ENCODE data around the gene SUGCT. TPM values are rescaled to one million over a fixed set of nuclear protein-coding genes. Genes with fewer than 3 reads are reported as not detected.

Gene SUGCT
- total RNA-seq, 2 experiments from 2014 or later = 1.2 to 1.9 TPM

DNA sequence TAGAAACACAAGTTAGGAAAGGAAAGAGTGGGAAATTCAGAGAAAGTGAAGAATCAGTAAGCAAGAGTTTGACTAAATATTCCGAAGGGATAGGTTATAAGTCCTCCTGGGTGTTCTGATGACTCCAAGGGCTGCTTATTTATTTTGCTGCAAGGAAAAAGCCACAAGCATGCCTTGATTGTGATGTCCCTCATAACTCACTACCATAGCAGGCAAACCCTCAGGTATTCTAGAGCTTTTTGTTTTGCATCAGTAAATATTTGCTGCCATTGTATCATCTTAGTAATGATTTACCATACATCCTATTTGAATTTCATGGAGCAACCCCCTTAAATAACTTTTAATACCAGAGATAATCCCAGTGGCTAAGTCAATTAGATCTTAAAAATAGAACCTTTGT is 688.1 kb downstream of the SUGCT start:
- ChIA-PET CTCF (interaction anchor here (0.5 kb wide), 1 partner anchor 11 kb away, joined by 3 read pairs; no protein-coding TSS in a partner anchor), POLR2A (no interaction called here)
- peaks cover 8% of the 10 kb centered on the region for H3K9me3 Mint-ChIP-seq (ENCODE audit: low read depth)

DNA sequence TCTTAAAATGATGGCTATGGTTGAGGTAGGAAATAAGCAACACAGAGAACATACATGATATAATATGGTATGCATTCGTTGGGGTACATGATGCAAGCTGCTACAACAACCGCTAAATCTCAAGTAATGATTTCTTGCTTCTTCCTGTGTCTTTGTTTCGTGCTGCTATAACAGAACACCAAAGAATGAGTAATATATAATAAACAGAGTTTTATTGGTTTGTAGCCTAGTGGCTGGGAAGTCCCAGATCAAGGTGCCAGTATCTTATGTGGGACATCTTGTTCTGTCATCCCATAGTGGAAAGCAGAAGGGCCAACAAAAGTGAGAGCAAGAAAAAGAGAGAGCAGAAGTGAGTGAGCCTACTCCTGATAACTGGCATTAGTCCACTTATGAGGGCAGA is 689.7 kb downstream of the SUGCT start:
- Mint-ChIP-seq H3K9me3 (ENCODE audit: low read depth) (peaks cover 5% of the 10 kb centered on the region), H3K27ac (no peak overlapping the region), H3K36me3 (ENCODE audit: low read depth) (no peaks in the 10 kb centered on the region), H3K4me3 (no peak overlapping the region), H3K4me1 (no peaks in the 10 kb centered on the region), H3K27me3 (no peaks in the 10 kb centered on the region)
- DNase-seq (no peak), ATAC-seq (no peak)
- CTCF ChIA-PET = no interaction called here
- intact Hi-C loops (cut with DNase I, micrococcal nuclease) = no loop called here
- POLR2A ChIA-PET = no interaction called here

More for the DNA sequence above, 688.1 kb downstream of the SUGCT start:
- Mint-ChIP-seq H3K27ac (no peak overlapping the region), H3K27me3 (no peaks in the 10 kb centered on the region), H3K36me3 (ENCODE audit: low read depth) (no peaks in the 10 kb centered on the region), H3K4me3 (no peak overlapping the region), H3K4me1 (no peaks in the 10 kb centered on the region)
- intact Hi-C loops (cut with DNase I, micrococcal nuclease) = no loop called here
- no peak for ATAC-seq
- DNase-seq = no peak

DNA sequence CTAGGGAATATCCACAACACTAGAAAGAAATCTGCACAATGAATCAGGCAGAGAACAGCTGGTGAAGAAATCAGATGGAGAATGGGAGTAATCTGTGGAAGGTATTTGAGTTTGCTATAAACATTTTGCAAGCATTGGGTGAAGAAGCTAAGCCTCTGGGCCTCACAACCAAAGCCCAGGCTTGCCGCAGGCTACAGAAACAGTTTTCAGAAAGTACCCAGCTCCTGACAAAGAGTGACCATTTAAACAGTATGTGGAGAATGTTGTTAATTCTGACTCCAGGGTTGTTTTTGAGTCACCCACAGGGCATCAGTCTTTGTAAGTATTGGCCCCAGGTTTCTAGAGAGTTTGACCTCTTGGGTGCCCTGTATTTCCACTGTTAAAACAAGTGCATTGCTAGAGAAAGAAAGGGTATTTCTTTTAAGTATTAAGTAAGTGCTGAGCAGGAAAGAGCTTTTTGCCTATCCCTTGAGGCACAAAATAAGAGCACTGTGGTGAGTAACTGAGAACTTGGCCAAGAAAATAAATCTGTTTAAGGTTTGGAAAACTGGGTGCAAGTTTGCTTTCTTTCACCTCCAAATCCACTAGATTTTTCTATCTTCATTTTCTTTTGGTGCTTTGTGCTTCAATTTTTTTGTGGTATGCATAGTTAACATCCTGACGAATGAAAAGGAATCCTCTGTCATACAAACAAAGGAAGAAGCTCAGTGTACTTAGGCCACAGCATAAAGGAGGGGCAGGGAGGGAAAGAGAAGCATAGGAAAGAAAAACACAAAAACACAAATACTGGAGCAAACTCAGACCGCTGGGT is 691.8 kb downstream of the SUGCT start:
- Mint-ChIP-seq H3K36me3 (ENCODE audit: low read depth) (no peaks in the 10 kb centered on the region), H3K27ac (no peak overlapping the region), H3K27me3 (no peaks in the 10 kb centered on the region), H3K4me1 (no peaks in the 10 kb centered on the region), H3K4me3 (no peak overlapping the region), H3K9me3 (ENCODE audit: low read depth) (peaks cover 3% of the 10 kb centered on the region)
- POLR2A ChIA-PET = no interaction called here
- CTCF ChIA-PET = interaction anchor here (0.6 kb wide), 1 partner anchor 565 kb away, joined by 3 read pairs; no protein-coding TSS in a partner anchor
- intact Hi-C loops (cut with DNase I, micrococcal nuclease) = no loop called here
- DNase-seq (no peak), ATAC-seq (no peak)

DNA sequence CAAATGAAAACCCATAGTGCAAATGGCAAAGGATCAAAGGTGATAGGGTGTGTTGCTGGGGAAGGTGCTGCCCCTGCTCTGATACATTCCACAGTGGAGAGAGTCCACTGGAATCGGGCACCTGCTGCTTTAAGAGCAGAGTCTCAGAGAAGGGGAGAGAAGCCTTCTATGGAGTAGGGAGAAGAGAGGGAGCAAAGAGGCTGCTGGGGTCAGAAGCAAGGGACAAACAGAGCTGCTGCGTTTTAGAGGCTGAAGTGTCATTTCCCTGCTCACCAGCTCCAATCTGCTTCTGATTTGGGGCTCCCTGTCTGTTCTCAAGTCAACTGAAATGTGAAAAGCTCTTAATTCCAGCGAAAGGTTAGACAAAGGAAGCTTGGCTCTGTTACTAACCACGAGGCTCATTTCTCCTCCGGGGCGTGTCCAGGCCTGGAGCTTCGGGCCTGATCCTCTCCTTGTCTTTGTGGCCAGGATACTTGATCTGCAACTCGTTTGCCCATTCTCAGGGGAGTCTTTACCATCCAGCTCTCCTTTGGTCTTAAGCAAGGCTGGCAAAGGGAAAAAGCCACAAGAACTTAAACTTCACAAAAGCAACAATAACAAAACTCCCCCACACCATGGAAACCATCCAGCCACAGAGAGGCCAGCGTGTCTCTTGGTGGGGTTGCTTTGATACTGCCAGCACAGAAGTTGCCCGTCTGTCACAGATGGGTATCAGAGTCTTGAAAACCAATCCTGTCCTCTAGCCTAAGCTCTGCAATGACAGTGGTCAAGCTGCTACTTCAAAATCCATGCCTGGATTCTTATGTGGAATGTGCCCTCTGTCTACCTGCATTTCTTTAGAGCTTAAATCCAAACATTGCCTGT is 692.6 kb downstream of the SUGCT start:
- H3K4me3 Mint-ChIP-seq = no peak overlapping the region
- no peaks in the 10 kb centered on the region for H3K36me3 Mint-ChIP-seq (ENCODE audit: low read depth)
- peaks cover 2% of the 10 kb centered on the region for H3K9me3 Mint-ChIP-seq (ENCODE audit: low read depth)
- no peak overlapping the region for H3K27ac Mint-ChIP-seq
- ChIA-PET CTCF (interaction anchor here (0.6 kb wide), 1 partner anchor 38 kb away, joined by 3 read pairs; no protein-coding TSS in a partner anchor), POLR2A (no interaction called here)
- H3K4me1 Mint-ChIP-seq = no peaks in the 10 kb centered on the region
- ATAC-seq (no peak), DNase-seq (no peak)
- no peaks in the 10 kb centered on the region for H3K27me3 Mint-ChIP-seq
- intact Hi-C loops (cut with DNase I, micrococcal nuclease) = no loop called here

DNA sequence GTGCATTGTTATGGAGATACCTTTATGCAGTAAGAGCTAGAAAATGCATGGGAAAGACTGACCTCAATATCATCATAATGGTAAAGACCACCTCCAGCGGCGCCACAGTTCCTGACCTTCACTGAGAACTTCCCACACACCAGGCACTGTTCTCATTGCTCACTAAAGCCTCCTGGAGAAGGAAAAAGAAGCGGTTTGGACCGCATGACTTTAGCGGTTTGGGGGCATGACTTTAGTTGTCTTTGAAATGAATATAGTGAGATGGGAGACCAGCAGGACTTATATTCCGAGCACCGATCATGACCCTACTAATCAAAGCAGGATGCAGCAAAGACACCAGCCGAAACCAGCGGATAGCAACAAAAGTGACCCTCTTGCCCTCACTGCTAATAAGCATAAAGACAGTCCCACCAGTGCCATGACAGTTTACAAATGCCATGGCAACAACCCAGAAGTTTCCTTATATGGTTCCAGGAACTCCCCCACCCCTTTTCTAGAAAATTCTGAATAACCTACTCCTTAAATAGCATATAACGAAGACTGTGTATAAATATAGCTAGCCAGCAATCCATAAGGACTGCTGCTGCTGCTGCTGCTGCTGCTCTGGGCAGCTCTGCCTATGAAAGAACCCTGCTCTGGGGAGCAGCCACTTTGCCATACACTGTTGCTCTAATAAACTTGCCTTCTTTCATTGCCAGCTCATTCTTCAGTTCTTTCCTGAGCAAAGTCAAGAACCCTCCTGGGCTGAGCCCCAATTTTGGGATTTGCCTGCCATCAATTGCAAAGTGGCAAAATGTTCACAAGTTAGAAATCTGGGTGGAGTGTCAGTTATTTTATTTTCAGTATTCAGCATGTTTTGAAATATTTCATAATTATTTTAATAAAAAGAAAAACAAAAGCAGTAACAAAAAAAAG is 694.1 kb downstream of the SUGCT start:
- Mint-ChIP-seq H3K36me3 (ENCODE audit: low read depth) (no peaks in the 10 kb centered on the region), H3K4me3 (no peak overlapping the region), H3K27ac (no peak overlapping the region), H3K4me1 (no peaks in the 10 kb centered on the region), H3K27me3 (no peaks in the 10 kb centered on the region), H3K9me3 (ENCODE audit: low read depth) (no peaks in the 10 kb centered on the region)
- CTCF ChIA-PET = no interaction called here
- POLR2A ChIA-PET = no interaction called here
- DNase-seq (no peak), ATAC-seq (no peak)
- intact Hi-C loops (cut with DNase I, micrococcal nuclease) = no loop called here

DNA sequence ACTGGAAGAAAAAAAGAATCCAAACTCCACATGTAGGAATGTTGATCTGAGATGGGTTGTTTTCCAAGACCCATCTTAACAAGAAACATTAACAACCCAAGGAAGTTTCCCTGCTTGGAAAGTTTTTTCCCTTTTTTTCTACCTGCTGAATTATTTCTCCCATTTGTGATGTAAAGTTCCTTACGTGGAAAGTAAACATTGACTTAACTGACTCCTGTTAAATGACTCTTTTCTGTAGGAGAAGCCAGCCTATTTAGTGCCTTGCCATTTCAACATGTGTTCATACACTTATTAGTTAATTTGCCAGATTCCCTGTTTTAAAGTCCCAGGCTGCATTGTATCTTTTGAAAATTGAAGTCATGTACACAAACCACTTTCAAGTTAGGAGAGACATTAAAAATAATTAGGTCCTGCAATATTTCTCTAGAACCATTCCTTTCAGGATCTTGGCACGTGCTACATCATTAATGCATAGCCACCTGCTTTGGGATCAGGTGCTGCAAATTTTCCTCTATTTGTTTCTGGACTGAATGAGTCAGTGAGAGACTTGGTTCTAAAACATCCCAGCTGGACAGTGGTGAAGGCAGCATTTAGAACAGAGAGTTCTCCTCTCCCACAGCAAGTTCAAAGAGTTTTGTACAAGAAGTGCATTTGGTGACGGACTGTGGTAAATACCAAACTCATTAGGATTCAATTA is 698.5 kb downstream of the SUGCT start:
- CTCF ChIA-PET = no interaction called here
- ATAC-seq = no peak
- Mint-ChIP-seq H3K36me3 (ENCODE audit: low read depth) (no peaks in the 10 kb centered on the region), H3K4me1 (no peaks in the 10 kb centered on the region), H3K27ac (no peak overlapping the region), H3K27me3 (no peaks in the 10 kb centered on the region), H3K9me3 (ENCODE audit: low read depth) (peaks cover 2% of the 10 kb centered on the region), H3K4me3 (no peak overlapping the region)
- intact Hi-C loops (cut with DNase I, micrococcal nuclease) = no loop called here
- POLR2A ChIA-PET = no interaction called here
- no peak for DNase-seq

DNA sequence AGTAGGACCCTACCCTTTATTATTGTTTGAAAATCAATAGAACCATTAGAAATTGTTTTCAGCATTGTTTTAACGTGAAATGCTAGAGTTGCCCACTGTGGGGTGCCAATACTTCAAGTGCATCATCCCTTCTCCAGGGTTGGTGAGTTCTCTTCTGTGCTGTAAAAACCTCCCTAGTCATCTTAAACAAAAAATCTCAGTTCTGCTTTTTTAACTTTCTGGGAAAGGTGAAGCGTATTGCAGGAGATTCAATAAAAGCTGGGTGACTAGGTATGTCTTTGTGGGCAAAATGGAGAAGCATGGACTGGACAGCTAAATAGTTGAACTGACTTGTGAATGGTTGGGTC is 699.1 kb downstream of the SUGCT start:
- H3K4me3 Mint-ChIP-seq = no peak overlapping the region
- DNase-seq = no peak
- intact Hi-C loops (cut with DNase I, micrococcal nuclease) = no loop called here
- POLR2A ChIA-PET = no interaction called here
- no peak overlapping the region for H3K27ac Mint-ChIP-seq
- no peaks in the 10 kb centered on the region for H3K4me1 Mint-ChIP-seq
- H3K9me3 Mint-ChIP-seq (ENCODE audit: low read depth) = peaks cover 2% of the 10 kb centered on the region
- no peaks in the 10 kb centered on the region for H3K36me3 Mint-ChIP-seq (ENCODE audit: low read depth)
- ATAC-seq = no peak
- H3K27me3 Mint-ChIP-seq = no peaks in the 10 kb centered on the region
- CTCF ChIA-PET = no interaction called here

DNA sequence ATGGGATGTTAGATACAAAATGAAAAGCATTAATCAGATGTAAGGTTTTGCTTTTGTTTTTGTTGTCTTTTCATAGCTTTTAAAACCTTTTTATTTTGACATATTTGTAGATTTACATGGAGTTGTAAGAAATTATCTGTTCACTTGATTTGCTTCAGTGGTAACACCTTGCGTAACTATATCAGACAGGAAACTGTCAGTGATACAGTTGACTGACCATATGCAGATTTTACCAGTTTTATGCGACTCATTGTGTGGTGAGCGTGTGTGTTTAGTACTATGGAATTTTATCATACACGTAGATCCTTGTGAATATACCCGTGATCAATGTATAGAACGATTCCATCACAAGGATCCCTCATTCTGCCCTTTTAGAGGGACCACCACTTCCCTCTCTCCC is 701.4 kb downstream of the SUGCT start:
- DNase-seq = no peak
- Mint-ChIP-seq H3K9me3 (ENCODE audit: low read depth) (peaks cover 4% of the 10 kb centered on the region), H3K4me3 (no peak overlapping the region), H3K4me1 (no peaks in the 10 kb centered on the region), H3K27me3 (no peaks in the 10 kb centered on the region), H3K27ac (no peak overlapping the region), H3K36me3 (ENCODE audit: low read depth) (no peaks in the 10 kb centered on the region)
- CTCF ChIA-PET = no interaction called here
- intact Hi-C loops (cut with DNase I, micrococcal nuclease) = no loop called here
- no peak for ATAC-seq
- POLR2A ChIA-PET = no interaction called here

DNA sequence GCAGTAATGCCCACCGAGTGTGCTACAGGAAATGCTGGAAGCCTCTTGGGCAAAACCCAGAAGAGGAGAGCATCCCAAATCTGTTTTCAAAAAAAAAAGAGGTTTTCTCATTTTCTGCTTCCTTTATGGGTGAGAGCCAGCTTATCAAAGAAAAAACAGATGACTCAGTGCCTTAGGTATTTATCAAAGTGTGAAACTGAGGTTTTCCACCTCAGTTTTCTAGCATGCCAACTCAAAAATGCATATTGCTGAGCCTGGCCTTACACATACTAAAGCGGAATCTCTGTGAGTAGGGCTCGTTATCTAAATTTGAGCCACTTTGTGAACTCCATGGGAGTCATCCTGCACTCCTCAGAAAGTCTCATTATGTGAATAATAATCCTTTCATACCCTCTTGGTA is 705.1 kb downstream of the SUGCT start:
- intact Hi-C loops (cut with DNase I, micrococcal nuclease) = no loop called here
- H3K4me1 Mint-ChIP-seq = no peaks in the 10 kb centered on the region
- no peak for ATAC-seq

DNA sequence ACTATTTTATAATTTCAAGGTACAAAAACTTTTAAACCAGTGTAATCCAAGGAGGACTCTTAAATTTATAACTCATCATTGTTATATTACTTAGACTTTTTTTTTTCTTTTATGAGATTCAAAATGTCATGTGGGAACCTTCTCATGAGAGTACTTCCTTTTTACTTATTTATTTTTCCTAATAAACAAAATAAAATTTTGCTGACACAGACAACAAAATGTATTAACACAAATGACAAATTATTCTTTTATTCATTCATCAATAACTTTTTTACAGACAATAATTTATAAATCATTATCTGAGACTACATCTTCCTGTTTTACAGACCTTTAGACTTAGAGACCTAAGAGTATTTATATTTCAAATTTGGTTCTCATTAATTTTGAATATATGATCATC is 706.2 kb downstream of the SUGCT start:
- Mint-ChIP-seq H3K4me1 (no peaks in the 10 kb centered on the region), H3K9me3 (ENCODE audit: low read depth) (peaks cover 2% of the 10 kb centered on the region), H3K36me3 (ENCODE audit: low read depth) (no peaks in the 10 kb centered on the region), H3K27ac (no peak overlapping the region), H3K4me3 (no peak overlapping the region), H3K27me3 (no peaks in the 10 kb centered on the region)
- ChIA-PET CTCF (no interaction called here), POLR2A (no interaction called here)
- no peak for DNase-seq
- ATAC-seq = no peak
- intact Hi-C loops (cut with DNase I, micrococcal nuclease) = no loop called here

More for the DNA sequence above, 705.1 kb downstream of the SUGCT start:
- no peak overlapping the region for H3K27ac Mint-ChIP-seq
- DNase-seq = no peak
- no peaks in the 10 kb centered on the region for H3K27me3 Mint-ChIP-seq
- no peaks in the 10 kb centered on the region for H3K36me3 Mint-ChIP-seq (ENCODE audit: low read depth)
- peaks cover 4% of the 10 kb centered on the region for H3K9me3 Mint-ChIP-seq (ENCODE audit: low read depth)
- CTCF ChIA-PET = interaction anchor here (0.6 kb wide), 1 partner anchor 13 kb away, joined by 7 read pairs; no protein-coding TSS in a partner anchor
- no peak overlapping the region for H3K4me3 Mint-ChIP-seq
- POLR2A ChIA-PET = no interaction called here

DNA sequence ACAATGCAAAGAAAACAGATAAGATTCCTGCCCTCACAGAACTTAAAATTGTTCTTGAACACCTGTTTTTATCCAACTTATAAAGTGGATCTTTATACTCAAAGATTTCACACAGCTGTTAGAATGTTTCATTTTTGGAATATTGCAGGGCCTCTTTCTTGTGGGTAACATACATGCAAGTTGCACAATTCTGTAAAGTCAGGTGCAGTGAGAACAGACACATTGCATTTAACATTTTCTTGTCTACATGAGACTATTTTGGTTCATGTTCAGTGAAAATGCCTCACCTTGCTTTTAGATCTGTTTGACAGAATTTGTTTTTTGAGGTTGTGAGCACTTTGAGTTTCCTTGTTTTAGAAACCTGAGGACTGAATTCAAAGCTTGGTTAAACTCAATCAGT is 707.8 kb downstream of the SUGCT start:
- H3K9me3 Mint-ChIP-seq (ENCODE audit: low read depth) = peaks cover 2% of the 10 kb centered on the region
- H3K27ac Mint-ChIP-seq = no peak overlapping the region
- DNase-seq (no peak), ATAC-seq (no peak)
- H3K27me3 Mint-ChIP-seq = no peaks in the 10 kb centered on the region
- ChIA-PET POLR2A (no interaction called here), CTCF (no interaction called here)
- H3K4me3 Mint-ChIP-seq = no peak overlapping the region
- intact Hi-C loops (cut with DNase I, micrococcal nuclease) = no loop called here
- H3K4me1 Mint-ChIP-seq = no peaks in the 10 kb centered on the region
- no peaks in the 10 kb centered on the region for H3K36me3 Mint-ChIP-seq (ENCODE audit: low read depth)
